GM21526 (cell line): ENCODE results near the gene TRERF1.

Source experiments
- ATAC-seq: cut with Tn5 transposase; IDR thresholded peaks from one replicate; pipeline ENCODE4 v1.9.1; 2021; ENCODE audit warnings: moderate library complexity; ENCODE audit not compliant: unreplicated experiment, low FRiP score

Gene TRERF1

DNA sequence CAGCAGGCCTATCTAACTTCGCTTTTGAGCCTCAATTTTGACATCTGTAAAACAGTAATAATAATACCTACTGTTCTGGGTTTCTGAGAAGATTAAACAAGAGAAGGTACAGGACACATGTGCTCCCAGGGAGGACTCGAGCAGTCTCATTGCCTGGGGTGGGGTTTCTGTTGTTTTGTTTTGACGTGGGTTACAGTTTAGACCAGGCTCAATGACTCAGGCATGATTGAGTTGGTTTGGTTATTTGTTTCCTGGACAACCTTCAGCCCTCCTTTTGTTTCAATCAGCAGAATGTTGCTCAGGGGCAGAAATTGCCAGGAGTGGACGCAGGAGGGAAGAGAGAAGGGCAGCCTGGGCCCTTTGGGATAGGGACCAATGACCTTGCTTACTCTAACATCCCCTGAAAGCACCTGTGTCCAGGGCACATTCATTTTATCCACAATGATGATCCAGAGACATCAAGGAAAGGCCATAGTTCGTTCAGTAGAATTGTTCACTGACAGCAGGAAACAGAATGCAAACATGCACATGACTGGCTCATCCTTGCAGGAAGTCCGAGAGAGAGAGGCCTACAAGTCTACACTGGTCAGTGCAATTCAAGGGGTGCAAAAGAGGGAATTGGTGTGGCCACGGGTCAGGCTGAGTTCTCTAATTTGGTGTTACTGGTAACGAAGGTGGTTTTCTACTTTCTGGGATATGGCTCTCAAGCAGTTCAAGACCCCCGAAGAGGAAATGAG lies 159.6 kb downstream of the TRERF1 start:
- ATAC-seq = no peak

GRCh38 chr6:42287756-42288155 lies 164.0 kb downstream of the TRERF1 start:
- no peak for ATAC-seq

DNA sequence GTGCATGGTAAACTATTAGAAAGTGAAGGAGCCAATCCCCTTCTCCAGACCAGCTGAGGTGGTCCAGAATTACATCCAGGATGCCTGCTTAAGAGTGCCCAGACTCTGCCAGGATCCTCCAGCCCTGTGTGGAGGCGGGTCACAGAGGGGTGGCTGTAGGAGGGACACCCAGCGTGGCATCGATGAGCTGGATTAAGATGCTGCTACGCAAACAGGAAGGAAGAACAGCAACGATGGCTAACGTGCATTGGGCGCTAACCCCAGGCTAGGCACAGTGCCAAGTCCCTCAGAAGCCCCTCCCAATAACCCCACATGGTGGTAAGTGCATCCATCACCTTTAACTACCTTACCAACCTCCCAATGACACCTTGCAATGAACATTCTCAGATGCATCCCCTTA lies 170.2 kb downstream of the TRERF1 start:
- ATAC-seq = no peak

GRCh38 chr6:42280966-42281533 lies 170.7 kb downstream of the TRERF1 start:
- ATAC-seq = no peak

GRCh38 chr6:42279966-42280629 lies 171.6 kb downstream of the TRERF1 start:
- ATAC-seq = no peak

GRCh38 chr6:42279144-42279781 lies 172.5 kb downstream of the TRERF1 start:
- no peak for ATAC-seq

- ATAC-seq = no peak
Observed at GRCh38 chr6:42278131-42278853, 173.4 kb downstream of the TRERF1 start.

DNA sequence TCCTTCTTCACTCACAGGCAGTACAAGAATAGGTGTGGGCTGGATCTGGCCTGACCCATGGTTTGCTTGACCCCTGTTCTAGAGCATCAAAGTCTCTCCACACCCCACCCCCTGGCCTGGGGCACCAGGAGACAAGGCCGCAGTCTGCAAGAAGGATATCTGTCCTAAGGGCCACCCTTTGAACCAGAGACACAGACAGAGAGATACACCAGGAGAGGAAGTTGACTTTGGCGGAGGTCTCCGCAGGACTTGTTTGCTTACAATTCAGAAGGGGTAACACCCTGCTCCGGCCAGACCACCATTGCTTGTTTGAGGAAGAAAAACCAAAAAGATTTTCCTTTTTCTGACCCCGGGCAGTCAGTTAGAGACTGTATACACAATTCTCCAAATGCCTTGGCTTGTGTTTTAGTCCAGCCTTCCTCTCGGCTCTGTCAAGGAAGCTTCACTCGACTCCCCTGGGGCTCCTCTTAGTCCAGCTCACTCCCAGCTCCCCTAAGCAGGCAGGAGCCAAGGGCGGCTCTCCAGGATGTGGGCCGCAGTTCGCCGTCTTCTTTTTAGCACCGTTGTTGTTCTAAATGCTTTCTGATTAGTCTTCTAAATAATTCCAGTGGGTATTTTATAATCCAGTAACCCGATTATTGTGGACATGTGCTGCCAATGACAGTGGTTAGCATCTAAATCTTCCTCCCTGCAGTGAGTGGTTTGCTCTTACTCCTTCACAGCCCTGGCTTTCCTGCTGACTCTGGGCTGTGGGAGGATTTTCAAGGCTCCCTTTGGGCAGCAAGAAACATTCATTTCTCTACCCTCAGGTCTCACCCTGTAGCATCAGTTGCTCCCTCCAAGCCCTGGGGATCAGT lies 175.5 kb downstream of the TRERF1 start:
- ATAC-seq = no peak

DNA sequence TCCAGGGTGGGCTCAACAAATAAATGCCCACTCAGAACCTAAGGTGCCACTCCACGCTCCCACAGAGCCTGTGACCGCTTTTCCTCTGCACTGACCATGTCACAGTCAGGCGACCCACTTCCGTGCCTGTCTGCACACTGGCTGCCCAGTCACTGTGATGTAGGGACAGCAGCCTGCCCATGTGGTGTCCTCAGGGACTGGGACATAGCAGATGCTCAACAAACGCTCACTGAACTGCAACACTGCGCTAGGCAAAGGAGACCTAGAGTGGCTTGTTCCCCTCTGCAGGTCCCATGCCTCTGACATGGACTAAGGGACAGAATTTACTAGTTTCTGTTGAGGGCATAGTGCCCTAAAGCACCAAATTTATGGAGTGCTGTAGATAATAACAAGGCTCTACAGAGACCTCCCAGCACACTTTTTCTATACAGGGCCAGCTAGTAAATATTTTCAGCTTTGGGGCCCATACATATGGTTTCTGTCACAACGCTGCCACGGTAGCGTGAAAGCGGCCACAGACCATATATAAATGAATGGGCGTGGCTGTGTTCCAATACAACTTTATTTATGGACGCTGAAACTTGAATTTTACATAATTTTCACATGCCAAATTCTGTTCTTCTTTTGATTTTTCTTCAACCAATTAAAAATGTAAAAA lies 176.2 kb downstream of the TRERF1 start:
- ATAC-seq = no peak

GRCh38 chr6:42274898-42275297 lies 176.8 kb downstream of the TRERF1 start:
- ATAC-seq = no peak

DNA sequence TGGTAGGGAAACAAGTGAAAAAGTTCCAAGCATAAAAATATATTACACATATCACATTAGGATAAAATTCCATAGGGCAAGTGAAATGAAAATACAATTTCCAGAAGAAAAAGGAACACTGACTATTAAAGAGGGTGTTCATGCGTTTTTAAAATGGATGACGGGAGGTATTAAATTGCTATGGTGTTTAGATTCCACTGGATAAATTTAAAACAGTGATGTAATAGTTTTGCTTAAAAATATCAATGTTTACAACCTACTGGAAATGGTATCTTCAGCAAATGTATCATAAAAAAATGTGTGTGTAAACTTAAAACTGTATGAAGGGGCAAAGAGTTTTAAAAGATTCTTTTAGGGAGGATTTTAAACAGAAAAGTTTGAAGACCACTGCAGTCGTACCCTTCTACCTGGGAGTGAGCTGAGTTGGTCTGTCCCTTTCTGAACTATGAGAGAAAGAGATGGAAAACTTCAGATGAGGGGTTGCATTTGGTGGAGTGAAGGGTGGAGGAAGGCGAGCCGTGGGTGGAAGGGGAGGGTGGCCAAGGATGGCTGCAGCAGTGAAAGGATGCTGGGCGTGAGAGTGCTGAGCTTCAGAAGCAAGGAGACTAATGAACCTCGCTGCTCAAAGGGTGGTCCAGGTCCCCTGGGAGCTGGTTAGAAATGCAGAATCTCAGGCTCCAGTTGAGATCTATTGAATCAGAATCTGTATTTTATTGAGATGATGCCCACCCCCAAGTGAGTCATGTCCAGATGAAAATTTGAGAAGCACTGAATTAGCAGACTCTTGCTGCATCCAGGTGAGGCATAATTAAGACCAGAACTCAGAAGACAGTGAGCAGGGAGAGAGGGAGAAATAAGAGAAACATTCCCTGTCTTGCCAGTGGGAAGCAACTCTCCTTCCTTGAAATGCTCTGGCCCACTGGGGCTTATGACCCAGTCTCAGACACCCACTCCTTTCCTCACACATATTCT lies 179.6 kb downstream of the TRERF1 start:
- ATAC-seq = no peak

GRCh38 chr6:42269974-42270510 lies 181.7 kb downstream of the TRERF1 start:
- peak; percentile 31 for ATAC-seq

GRCh38 chr6:42269553-42269952 lies 182.2 kb downstream of the TRERF1 start:
- peak; percentile 89 for ATAC-seq

- no peak for ATAC-seq
Observed at GRCh38 chr6:42268835-42269204, 182.9 kb downstream of the TRERF1 start.

DNA sequence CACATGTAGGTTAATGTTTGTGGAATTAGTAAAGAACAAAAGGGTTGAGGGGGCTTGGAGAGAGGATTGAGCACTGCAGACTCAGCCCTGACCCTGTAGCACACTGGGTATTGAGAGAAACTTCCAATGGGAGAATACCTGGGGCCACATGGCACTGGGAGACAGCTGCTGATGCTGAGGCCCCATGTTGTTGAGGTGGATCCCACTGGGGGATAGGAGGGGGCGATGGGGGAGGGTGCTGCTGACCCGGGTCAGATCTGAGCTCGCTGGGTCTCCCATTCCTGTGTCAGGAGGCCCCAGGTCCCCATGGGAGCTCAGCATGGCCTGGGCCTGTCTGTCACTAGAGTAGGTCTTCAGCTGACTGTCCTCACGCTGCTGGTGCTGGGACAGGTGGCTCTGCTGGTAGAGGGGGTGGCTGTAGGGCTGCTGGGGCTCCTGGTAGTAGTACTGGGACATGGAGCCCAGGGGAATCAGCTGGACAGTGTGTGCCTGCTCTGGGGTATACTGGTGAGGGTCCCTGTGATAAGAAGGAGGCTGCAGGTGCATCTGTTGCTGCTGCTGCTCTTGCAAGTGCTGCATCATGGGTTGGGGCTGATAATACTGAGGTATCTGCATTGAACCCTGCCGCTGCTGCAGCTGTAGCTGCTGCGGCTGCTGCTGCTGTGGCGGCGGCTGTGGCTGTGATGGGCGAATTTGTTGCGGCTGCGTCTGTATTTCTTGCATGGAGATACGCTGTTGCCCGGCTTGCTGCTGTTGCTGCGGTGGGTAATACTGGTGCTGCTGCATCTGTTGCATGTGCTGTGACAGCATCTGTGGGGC lies 183.5 kb downstream of the TRERF1 start:
- ATAC-seq = no peak

- ATAC-seq = no peak
Observed at GRCh38 chr6:42266538-42266937, 185.2 kb downstream of the TRERF1 start.

- ATAC-seq = no peak
Observed at GRCh38 chr6:42264852-42265390, 186.8 kb downstream of the TRERF1 start.
